Activated CD8-positive, alpha-beta memory T cell treated with anti-CD3 and anti-CD28 coated beads, Interleukin-2, amount 50 U/mL, for 1 hour (primary cell): ENCODE measurements around the gene RGS7BP.
"Not testable (repeated sequence)": the region's sequence is repeated elsewhere in the genome, so short reads cannot be mapped to it uniquely, and the experiment has no call there.

Experiments used
- DNase-seq: peaks from one replicate; pipeline ENCODE4 v3.0.0-alpha.2; 2020; ENCODE audit errors: extremely low read depth

The RGS7BP gene

DNA sequence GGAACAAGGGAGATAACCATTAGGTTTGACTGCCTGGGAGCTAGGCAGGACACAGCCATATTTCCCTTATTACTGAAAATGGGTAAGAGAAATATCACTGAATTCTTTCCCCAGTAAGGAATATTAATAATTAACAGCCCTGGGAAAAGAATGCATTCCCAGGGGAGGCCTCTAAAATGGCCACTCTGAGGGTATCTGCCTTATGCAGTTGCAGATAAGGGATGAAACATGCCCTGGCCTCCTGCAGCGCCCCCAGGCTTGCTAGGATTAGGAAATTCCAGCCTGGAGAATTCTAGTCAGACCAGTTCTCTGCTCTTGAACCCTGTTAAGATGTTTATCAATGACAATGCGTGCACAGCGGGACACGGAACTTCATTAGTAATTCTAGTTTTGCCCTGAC, 52.8 kb downstream of the RGS7BP start:
- not testable (repeated sequence) for DNase-seq

GRCh38 chr5:64566310-64566916, 60.6 kb downstream of the RGS7BP start:
- no peak for DNase-seq

- no peak for DNase-seq
Observed at GRCh38 chr5:64569858-64570257, 64.0 kb downstream of the RGS7BP start.

DNA sequence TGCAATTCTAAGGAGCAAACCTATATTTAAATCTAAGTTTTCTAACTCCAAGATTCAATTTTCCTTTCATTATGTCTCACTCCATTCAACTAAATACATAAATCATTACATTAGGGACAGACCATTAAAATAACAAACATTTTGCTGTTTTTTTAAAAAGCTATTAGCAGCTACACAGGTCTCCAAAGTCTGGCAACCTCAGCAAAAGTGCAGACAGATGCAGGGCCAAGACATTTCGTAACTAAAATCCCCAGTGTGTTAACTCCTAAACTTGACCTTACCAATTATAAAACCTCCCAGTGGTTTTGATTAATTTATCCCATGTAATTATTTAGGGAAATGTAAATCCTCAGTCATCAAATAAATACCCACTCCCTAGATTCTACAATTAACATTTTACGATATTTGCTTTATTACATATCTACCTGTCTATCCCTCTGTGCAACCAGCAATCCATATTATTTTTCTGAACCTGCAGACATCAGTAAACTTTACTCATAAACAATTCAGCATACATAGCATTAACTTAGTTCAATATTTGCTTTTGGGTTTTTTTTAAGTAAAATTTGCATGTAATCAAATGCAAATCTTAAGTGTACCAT, 64.7 kb downstream of the RGS7BP start:
- DNase-seq, result no peak

DNA sequence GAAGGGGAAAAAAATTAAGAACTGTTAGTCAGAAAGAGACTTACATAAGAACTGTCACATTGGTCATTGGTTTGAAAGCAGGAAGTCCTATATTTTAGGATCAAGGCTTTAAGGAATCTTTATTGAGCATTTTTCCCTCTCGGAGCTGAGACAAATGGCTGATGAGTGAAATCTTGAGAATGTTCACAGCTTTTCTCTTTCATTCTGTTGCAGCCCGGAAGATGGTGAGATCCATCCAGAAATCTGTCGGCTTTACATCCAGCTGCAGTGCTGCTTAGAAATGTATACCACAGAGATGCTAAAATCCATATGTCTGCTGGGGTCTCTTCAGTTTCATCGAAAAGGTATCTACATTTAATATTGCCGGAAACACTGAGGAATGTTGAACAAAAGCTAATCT, 69.7 kb downstream of the RGS7BP start:
- DNase-seq, result no peak

DNA sequence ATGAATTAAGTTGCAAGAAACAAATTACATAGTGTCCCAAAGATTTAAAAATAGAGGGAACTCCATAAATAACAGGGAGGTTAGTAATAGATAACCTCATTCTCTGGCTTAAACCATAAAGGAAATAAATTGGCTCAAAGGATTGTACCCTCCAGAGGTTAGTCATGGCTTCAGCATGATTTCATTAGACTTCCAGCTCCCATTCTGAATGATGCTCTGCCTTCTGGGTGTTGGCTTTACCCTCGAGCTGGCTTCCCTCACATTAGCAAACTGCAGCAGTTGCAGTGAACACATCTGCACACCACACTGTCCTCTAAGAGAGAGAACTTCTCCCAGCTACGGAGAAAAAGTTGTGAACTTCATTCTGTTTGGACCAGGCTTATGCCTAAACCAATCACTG, 70.4 kb downstream of the RGS7BP start:
- DNase-seq, result no peak

DNA sequence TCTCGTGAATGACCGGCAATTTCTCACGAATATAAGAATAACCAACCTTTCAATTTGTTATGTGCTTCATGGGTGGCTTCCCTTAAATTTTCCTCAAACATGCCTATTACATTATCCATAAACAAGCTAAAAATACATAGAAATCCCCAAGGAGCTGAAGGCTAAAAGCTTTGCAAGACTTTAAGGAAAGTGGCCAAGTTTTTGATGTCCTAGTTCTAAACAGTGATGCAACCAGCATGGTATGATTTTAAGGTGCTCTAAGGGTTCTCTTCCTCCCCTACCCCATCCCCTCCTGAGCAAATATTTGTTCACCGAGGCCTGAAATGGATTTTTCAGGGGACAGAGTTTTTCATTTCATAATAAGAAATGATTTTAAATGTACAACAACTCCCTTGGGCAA, 79.8 kb downstream of the RGS7BP start:
- no peak for DNase-seq

- DNase-seq, result no peak
Observed at GRCh38 chr5:64587370-64587769, 81.6 kb downstream of the RGS7BP start.

- DNase-seq, result no peak
Observed at GRCh38 chr5:64592730-64593341, 87.0 kb downstream of the RGS7BP start.

GRCh38 chr5:64594025-64594424, 88.2 kb downstream of the RGS7BP start:
- no peak for DNase-seq

DNA sequence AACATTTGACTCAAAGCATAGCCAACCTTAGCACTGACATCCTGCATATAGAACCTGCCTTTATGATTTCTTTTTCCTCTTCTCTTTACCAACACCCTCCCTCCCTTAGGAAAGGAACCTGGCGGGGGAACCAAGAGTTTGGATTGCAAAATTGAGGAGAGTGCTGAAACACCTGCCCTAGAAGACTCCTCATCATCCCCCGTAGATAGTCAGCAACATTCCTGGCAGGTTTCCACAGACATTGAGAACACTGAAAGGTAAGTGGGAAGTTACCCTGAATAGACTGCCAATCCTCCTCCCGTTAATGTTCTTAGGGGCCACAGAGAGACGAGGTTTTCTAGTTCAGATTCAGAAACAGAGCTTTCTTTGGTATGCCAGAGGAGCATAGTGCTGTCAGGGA, 88.8 kb downstream of the RGS7BP start:
- no peak for DNase-seq

GRCh38 chr5:64595031-64595855, 89.4 kb downstream of the RGS7BP start:
- DNase-seq, result no peak

- no peak for DNase-seq
Observed at GRCh38 chr5:64599226-64599625, 93.4 kb downstream of the RGS7BP start.

DNA sequence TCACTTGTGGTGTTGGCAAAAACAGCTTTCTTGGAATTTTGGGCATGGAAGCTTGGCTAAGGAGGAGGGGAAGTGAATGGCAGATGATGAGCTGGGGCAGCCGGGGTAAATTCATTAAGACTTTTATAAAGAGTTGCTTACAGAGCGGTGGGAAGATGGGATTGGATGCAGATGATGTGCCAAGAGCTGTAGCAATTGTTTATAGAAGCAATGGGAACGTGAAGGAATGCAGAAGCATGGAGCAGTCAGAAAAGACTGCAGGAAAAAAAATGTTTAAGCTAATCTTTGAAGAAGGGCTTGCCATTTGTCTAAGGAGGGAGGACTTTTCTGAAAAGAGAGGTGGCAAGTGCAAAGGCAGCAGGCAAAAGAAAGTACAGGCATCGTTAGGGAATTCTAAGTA, 97.9 kb downstream of the RGS7BP start:
- DNase-seq, result no peak

GRCh38 chr5:64606926-64607325, 101.1 kb downstream of the RGS7BP start:
- no peak for DNase-seq

DNA sequence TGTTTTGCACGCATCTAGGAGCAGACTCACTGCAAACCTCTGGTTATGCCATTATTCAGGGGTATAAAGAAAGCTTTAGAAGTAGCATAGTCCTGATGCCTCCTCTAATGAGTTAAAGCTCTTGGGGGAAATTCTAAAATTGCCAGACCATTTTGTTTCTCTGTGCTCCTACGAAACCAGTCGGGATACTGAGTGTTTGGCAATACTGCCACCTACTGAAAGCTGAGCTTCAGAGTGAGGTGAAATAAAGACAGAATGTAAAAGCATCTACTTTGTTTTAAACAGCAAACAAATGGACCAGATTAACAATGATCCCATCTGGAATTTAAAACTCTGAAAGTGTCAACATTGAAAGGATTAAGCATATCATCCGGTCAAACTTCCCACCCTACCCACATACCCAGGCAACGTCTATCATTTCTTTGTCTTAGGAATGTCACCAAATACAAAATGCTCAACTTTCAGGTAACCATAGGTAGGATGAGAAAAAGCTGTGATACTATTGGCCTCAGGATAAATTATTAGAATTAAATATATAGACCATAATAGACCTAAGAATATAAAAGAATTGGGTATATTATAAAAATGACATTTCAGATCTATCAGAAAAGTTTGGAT, 106.6 kb downstream of the RGS7BP start:
- DNase-seq, result no peak

DNA sequence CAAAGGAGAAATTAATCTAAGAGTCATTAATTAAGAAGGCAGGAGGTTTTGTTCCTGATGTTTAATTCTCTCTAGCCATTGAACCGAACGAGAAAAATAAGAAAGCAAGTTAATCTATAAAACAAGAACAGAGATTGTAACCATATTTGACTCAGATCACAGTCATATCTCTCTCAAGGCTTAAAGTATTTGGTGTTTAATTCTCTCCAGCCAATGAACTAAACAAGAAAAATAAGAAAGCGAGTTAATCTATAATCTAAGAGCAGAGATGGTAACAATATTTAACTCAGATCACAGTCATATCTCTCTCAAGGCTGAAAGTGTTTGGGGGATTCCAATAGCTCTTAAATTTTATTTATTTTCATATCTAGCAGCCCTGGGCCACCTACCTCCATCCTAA, 110.1 kb downstream of the RGS7BP start:
- no peak for DNase-seq

- no peak for DNase-seq
Observed at GRCh38 chr5:64619609-64620008, 113.8 kb downstream of the RGS7BP start.

GRCh38 chr5:64622991-64623390, 117.2 kb downstream of the RGS7BP start:
- no peak for DNase-seq

- DNase-seq, result no peak
Observed at GRCh38 chr5:64625678-64626077, 119.9 kb downstream of the RGS7BP start.

DNA sequence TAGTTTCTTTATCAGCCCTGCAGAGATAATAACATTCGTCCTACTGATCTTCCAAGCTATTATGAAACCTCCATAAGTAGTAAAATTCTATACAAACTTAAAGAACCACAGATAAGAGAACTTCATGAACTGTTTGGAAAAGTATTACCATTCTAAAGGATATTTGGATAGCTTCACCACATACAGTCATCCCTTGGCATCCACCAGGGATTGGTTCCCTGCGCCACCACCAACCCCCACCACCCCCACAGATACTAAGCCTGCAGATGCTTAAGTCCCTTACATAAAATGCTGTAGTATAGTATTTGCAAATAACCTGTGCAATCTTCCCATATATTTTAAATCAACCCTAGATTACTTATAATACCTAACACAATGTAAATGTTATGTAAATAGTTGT, 123.1 kb downstream of the RGS7BP start:
- no peak for DNase-seq

DNA sequence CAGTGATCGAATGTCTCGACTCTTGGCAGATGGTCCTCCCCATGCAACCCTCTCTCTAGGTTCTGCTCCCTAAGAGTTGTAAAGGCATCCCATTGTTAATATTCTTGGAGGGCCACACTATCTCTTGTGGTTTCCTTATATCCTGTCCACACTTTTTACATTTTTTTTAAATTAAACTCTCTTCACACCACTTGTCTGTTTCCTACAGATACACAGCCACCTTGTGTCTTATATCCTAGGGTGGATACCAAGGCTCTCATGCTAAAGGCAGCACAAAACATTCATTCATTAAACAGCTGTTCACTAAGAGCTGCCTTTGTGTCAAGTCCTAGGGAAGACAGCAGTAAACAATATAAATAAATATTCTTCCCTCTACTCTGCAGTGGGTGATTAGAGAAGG, 124.0 kb downstream of the RGS7BP start:
- no peak for DNase-seq
